ENCODE results near the gene PTPN4. TPM values are rescaled to one million over a fixed set of nuclear protein-coding genes. Genes with fewer than 3 reads are reported as not detected.

PTPN4 gene
- total and polyA plus RNA-seq, 10 of the 15 experiments (the other 5 are each of a cell fraction or from before 2014, with no cell fraction given): 5.0 to 29.7 (median 23.7) TPM

DNA sequence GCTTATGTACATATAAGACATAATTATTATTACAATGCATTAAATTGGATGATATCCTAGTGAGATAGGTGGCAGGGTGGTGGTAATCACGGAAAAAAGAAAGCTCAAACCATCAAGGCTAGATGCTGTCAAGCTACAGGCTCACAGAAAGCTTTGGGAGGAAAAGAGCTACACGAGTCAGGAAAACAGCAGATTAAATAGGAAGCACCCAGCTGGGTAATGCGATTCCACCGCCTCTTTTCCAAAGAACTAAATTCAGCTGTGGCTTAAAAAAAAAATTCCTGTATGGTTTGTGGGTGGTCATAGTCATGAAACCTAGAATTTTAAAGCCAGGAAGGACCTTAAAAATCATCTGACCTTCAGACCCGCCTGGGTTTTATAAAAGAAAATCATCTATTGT lies 23.7 kb upstream of the PTPN4 start:
- BruUV-seq (replicated peaks): no TSS peak
- Histone ChIP-seq H3K4me1 (ENCODE audit: control insufficient read depth, insufficient read depth, low read length) (no peaks in the 10 kb centered on the region), H3K4me2 (ENCODE audit: control insufficient read depth, insufficient read depth) (no peak overlapping the region), H4K20me1 (ENCODE audit: control insufficient read depth, insufficient read depth) (no peaks in the 10 kb centered on the region), H3K9ac (ENCODE audit: control insufficient read depth, insufficient read depth, low read length) (no peak overlapping the region), H2AFZ (ENCODE audit: control insufficient read depth, low read depth, low read length) (no peak overlapping the region), H3K79me2 (ENCODE audit: control insufficient read depth, insufficient read depth, low read length) (no peaks in the 10 kb centered on the region), H3K27ac (ENCODE audit: control insufficient read depth, insufficient read depth) (no peak overlapping the region), H3K9me3 (replicated peaks; ENCODE audit: control insufficient read depth, insufficient read depth, low read length) (no peaks in the 10 kb centered on the region), H3K4me3 (no peak overlapping the region), H3K36me3 (ENCODE audit: control insufficient read depth in 2 of 2, insufficient read depth in 2 of 2, low read length in 1 of 2) (no peaks in the 10 kb centered on the region), H3K27me3 (replicated peaks in 1 of 2; ENCODE audit: control insufficient read depth in 2 of 2, insufficient read depth in 2 of 2, low read length in 1 of 2) (peaks cover 0 to 1% of the 10 kb centered on the region in 2 experiments; a peak in 1 of 4 replicates)
- SMC1A ChIA-PET (ENCODE audit: uncharacterized antibody, unreplicated experiment): no interaction called here
- FAIRE-seq: no peak
- in situ Hi-C loops (cut with MboI) (no loop called here), intact Hi-C loops (cut with micrococcal nuclease; ENCODE audit: unreplicated experiment) (no loop called here)
- POLR2A ChIA-PET: no interaction called here
- ATAC-seq: no peak
- TF ChIP-seq EED (IDR thresholded peaks at IDR 0.05; ENCODE audit: low read depth): no peak
- TF ChIP-seq RB1 (IDR thresholded peaks at IDR 0.05; ENCODE audit: borderline replicate concordance): no peak
- TF ChIP-seq HDGF (IDR thresholded peaks at IDR 0.05): no peak
- TF ChIP-seq RELB (IDR thresholded peaks at IDR 0.05; ENCODE audit: low read depth): no peak
- no peak for TF ChIP-seq YY1 (IDR thresholded peaks at IDR 0.05; ENCODE audit: low read depth, low read length)
- TF ChIP-seq TARDBP (IDR thresholded peaks at IDR 0.05; ENCODE audit: borderline replicate concordance): no peak
- no peak for TF ChIP-seq NRF1 (conservative IDR thresholded peaks at IDR 0.05; ENCODE audit: low read depth, low read length)
- no peak for TF ChIP-seq MEF2B (IDR thresholded peaks at IDR 0.05; ENCODE audit: partially characterized antibody, poor library complexity, severe bottlenecking)
- RAD21 ChIA-PET (ENCODE audit: unreplicated experiment): no interaction called here
- CTCF ChIA-PET: interaction anchor here (1.1 kb wide), 1 partner anchor 439 kb away, joined by 3 read pairs; no protein-coding TSS in a partner anchor
- WGBS (ENCODE audit: insufficient coverage, insufficient replicate concordance, low lambda C conversion rate, missing lambda C conversion rate): 41% methylated on average over 5 of the region's 5 CpGs
- DNase-seq (ENCODE audit: low read depth, low spot score): no peak

All from GM12878 (cell line).